ENCODE measurements around the gene MORN1. TPM values are rescaled to one million over a fixed set of nuclear protein-coding genes. Genes with fewer than 3 reads are reported as not detected.

The MORN1 gene
- total RNA-seq, 1 donor: 13.4 TPM

GRCh38 chr1:2350911-2351655 is 40.3 kb downstream of the MORN1 start:
- Histone ChIP-seq H2AFZ (ENCODE audit: low read length) (no peak overlapping the region), H3K27me3 (ENCODE audit: insufficient read depth, low read length) (no peaks in the 10 kb centered on the region)
- TF ChIP-seq CTCF (IDR thresholded peaks at IDR 0.05; ENCODE audit: extremely low read depth, low read depth, low read length): no peak

GRCh38 chr1:2350501-2350900 is 40.9 kb downstream of the MORN1 start:
- TF ChIP-seq CTCF (IDR thresholded peaks at IDR 0.05; ENCODE audit: extremely low read depth, low read depth, low read length): no peak
- Histone ChIP-seq H2AFZ (ENCODE audit: low read length) (no peak overlapping the region), H4K20me1 (ENCODE audit: insufficient read depth, low read length) (no peaks in the 10 kb centered on the region), H3K4me3 (ENCODE audit: insufficient read depth, low read length) (no peak overlapping the region), H3K9me3 (ENCODE audit: low read depth, low read length) (no peaks in the 10 kb centered on the region), H3K36me3 (ENCODE audit: insufficient read depth, low read length) (no peaks in the 10 kb centered on the region), H3K79me2 (ENCODE audit: insufficient read depth, low read length) (no peaks in the 10 kb centered on the region), H3K4me2 (ENCODE audit: insufficient read depth, low read length) (no peak overlapping the region), H3K27me3 (ENCODE audit: insufficient read depth, low read length) (no peaks in the 10 kb centered on the region), H3K27ac (ENCODE audit: low read depth, low read length) (no peak overlapping the region), H3K4me1 (ENCODE audit: insufficient read depth, low read length) (no peaks in the 10 kb centered on the region)
- DNase-seq (ENCODE audit: insufficient read length, low spot score, missing footprints): peak; percentile 87

More at GRCh38 chr1:2350911-2351655, 40.3 kb downstream of the MORN1 start:
- H3K4me3 ChIP-seq (ENCODE audit: insufficient read depth, low read length): no peak overlapping the region
- H3K4me2 ChIP-seq (ENCODE audit: insufficient read depth, low read length): no peak overlapping the region
- no peak overlapping the region for H3K27ac ChIP-seq (ENCODE audit: low read depth, low read length)
- no peaks in the 10 kb centered on the region for H4K20me1 ChIP-seq (ENCODE audit: insufficient read depth, low read length)
- DNase-seq (ENCODE audit: insufficient read length, low spot score, missing footprints): peak; percentile 70
- H3K36me3 ChIP-seq (ENCODE audit: insufficient read depth, low read length): no peaks in the 10 kb centered on the region
- no peaks in the 10 kb centered on the region for H3K9me3 ChIP-seq (ENCODE audit: low read depth, low read length)
- no peaks in the 10 kb centered on the region for H3K79me2 ChIP-seq (ENCODE audit: insufficient read depth, low read length)
- H3K4me1 ChIP-seq (ENCODE audit: insufficient read depth, low read length): no peaks in the 10 kb centered on the region

- Histone ChIP-seq H4K20me1 (ENCODE audit: insufficient read depth, low read length) (no peaks in the 10 kb centered on the region), H3K27me3 (ENCODE audit: insufficient read depth, low read length) (no peaks in the 10 kb centered on the region), H3K36me3 (ENCODE audit: insufficient read depth, low read length) (no peaks in the 10 kb centered on the region), H3K4me1 (ENCODE audit: insufficient read depth, low read length) (no peaks in the 10 kb centered on the region), H3K27ac (ENCODE audit: low read depth, low read length) (no peak overlapping the region), H2AFZ (ENCODE audit: low read length) (no peak overlapping the region), H3K79me2 (ENCODE audit: insufficient read depth, low read length) (no peaks in the 10 kb centered on the region), H3K4me3 (ENCODE audit: insufficient read depth, low read length) (no peak overlapping the region), H3K4me2 (ENCODE audit: insufficient read depth, low read length) (no peak overlapping the region), H3K9me3 (ENCODE audit: low read depth, low read length) (no peaks in the 10 kb centered on the region)
- no peak for TF ChIP-seq CTCF (IDR thresholded peaks at IDR 0.05; ENCODE audit: extremely low read depth, low read depth, low read length)
- peak; percentile 55 for DNase-seq (ENCODE audit: insufficient read length, low spot score, missing footprints)
These were observed 41.5 kb downstream of the MORN1 start for GRCh38 chr1:2349806-2350205.

- TF ChIP-seq CTCF (IDR thresholded peaks at IDR 0.05; ENCODE audit: extremely low read depth, low read depth, low read length): no peak
- no peaks in the 10 kb centered on the region for H4K20me1 ChIP-seq (ENCODE audit: insufficient read depth, low read length)
- H3K36me3 ChIP-seq (ENCODE audit: insufficient read depth, low read length): no peaks in the 10 kb centered on the region
- H3K79me2 ChIP-seq (ENCODE audit: insufficient read depth, low read length): no peaks in the 10 kb centered on the region
- no peak overlapping the region for H3K4me3 ChIP-seq (ENCODE audit: insufficient read depth, low read length)
- no peak overlapping the region for H3K4me2 ChIP-seq (ENCODE audit: insufficient read depth, low read length)
- H3K9me3 ChIP-seq (ENCODE audit: low read depth, low read length): no peaks in the 10 kb centered on the region
- no peak overlapping the region for H3K27ac ChIP-seq (ENCODE audit: low read depth, low read length)
- no peak overlapping the region for H2AFZ ChIP-seq (ENCODE audit: low read length)
- no peaks in the 10 kb centered on the region for H3K27me3 ChIP-seq (ENCODE audit: insufficient read depth, low read length)
- peak; percentile 78 for DNase-seq (ENCODE audit: insufficient read length, low spot score, missing footprints)
- no peaks in the 10 kb centered on the region for H3K4me1 ChIP-seq (ENCODE audit: insufficient read depth, low read length)
These were observed 42.7 kb downstream of the MORN1 start for GRCh38 chr1:2348346-2349325.
